ENCODE data around the gene SURF1. TPM values are rescaled to one million over a fixed set of nuclear protein-coding genes. Genes with fewer than 3 reads are reported as not detected.
"Not testable (repeated sequence)": the region's sequence is repeated elsewhere in the genome, so short reads cannot be mapped to it uniquely, and the experiment has no call there.

The SURF1 gene
- total RNA-seq, 4 donors from 2014 or later: 13.0 to 34.7 (median 24.4) TPM

DNA sequence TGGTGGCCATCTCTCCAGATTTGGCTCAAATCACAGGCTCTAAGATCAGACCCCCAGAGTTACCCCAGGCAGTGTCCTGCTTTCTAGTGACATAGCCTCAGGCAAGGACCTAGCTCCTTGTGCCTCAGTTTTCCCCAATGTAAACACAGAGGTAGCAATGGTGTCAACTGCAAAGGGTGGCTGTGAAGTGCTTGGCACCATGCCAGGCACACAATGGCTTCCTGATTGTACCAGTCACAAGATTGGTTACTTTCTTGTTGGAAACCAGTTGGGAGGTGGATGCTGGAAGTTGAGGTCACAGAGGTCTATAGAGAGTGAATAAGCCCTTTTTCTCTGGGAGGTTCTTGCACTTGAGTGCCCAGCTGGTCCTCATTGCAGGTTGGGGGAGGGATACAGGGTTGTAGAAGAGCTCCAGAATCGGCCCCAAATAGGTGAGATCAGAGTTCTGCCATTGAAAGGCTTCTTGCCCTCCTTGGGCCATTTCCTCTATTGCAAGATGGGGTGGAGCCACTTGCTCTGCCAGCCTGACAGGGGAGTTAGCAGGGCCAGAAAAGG lies 22.2 kb upstream of the SURF1 start:
- Histone ChIP-seq H3K27ac (no peak overlapping the region), H3K9me3 (no peaks in the 10 kb centered on the region), H3K4me3 (no peak overlapping the region), H3K27me3 (no peaks in the 10 kb centered on the region), H3K36me3 (no peaks in the 10 kb centered on the region), H3K4me1 (no peaks in the 10 kb centered on the region)
- no peak for DNase-seq
- no peak for TF ChIP-seq POLR2A (IDR thresholded peaks at IDR 0.05)
- TF ChIP-seq, protein P1, sequence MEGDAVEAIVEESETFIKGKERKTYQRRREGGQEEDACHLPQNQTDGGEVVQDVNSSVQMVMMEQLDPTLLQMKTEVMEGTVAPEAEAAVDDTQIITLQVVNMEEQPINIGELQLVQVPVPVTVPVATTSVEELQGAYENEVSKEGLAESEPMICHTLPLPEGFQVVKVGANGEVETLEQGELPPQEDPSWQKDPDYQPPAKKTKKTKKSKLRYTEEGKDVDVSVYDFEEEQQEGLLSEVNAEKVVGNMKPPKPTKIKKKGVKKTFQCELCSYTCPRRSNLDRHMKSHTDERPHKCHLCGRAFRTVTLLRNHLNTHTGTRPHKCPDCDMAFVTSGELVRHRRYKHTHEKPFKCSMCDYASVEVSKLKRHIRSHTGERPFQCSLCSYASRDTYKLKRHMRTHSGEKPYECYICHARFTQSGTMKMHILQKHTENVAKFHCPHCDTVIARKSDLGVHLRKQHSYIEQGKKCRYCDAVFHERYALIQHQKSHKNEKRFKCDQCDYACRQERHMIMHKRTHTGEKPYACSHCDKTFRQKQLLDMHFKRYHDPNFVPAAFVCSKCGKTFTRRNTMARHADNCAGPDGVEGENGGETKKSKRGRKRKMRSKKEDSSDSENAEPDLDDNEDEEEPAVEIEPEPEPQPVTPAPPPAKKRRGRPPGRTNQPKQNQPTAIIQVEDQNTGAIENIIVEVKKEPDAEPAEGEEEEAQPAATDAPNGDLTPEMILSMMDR (IDR thresholded peaks at IDR 0.05): no peak
- intact Hi-C loops (cut with DNase I; ENCODE audit: low total_unique reads): no loop called here

DNA sequence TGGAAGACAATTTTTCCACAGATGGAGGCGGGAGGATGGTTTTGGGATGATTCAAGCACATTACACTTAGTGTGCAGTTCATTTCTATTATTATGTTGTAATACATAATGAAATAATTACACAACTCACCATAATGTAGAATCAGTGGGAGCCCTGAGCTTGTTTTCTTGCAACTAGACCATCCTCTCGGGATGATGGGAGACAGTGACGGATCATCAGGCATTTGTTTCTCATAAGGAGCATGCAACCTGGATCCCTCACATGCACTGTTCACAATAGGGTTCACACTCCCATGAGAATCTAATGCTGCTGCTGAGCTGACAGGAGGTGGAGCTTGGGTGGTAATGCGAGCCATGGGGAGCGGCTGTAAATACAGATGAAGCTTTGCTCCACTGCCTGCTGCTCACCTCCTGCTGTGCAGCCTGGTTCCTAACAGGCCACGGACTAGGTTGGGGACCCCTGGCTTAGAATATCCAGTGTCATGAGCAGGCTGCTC lies 21.5 kb upstream of the SURF1 start:
- H3K27me3 ChIP-seq: no peaks in the 10 kb centered on the region
- DNase-seq: peak in 1 of 2 donors; percentile 44
- intact Hi-C loops (cut with DNase I; ENCODE audit: low total_unique reads): no loop called here
- H3K36me3 ChIP-seq: no peaks in the 10 kb centered on the region
- peaks cover 4 to 6% of the 10 kb centered on the region in 2 donors for H3K4me1 ChIP-seq
- H3K9me3 ChIP-seq: no peaks in the 10 kb centered on the region
- no peak overlapping the region for H3K27ac ChIP-seq
- TF ChIP-seq, protein P1 (IDR thresholded peaks at IDR 0.05): no peak
- TF ChIP-seq POLR2A (IDR thresholded peaks at IDR 0.05): no peak
- H3K4me3 ChIP-seq: no peak overlapping the region

DNA sequence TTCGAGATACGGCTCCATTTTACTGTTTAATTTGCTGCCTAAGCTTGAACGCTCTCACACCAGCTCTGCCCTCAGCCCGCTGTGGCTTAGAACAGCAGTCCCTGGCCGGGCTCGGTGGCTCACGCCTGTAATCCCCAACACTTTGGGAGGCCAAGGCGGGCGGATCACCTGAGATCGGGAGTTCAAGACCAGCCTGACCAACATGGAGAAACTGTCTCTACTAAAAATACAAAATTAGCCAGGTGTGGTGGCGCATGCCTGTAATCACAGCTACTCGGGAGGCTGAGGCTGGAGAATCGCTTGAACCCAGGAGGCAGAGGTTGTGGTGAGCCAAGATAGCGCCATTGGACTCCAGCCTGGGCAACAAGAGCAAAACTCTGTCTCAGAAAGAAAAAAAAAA lies 21.0 kb upstream of the SURF1 start:
- H3K27me3 ChIP-seq; H3K4me3 ChIP-seq; H3K36me3 ChIP-seq; H3K9me3 ChIP-seq; DNase-seq; H3K4me1 ChIP-seq; intact Hi-C loops (cut with DNase I; ENCODE audit: low total_unique reads): not testable (repeated sequence)
- H3K27ac ChIP-seq: peak overlapping the region in 1 of 2 donors; percentile 5

DNA sequence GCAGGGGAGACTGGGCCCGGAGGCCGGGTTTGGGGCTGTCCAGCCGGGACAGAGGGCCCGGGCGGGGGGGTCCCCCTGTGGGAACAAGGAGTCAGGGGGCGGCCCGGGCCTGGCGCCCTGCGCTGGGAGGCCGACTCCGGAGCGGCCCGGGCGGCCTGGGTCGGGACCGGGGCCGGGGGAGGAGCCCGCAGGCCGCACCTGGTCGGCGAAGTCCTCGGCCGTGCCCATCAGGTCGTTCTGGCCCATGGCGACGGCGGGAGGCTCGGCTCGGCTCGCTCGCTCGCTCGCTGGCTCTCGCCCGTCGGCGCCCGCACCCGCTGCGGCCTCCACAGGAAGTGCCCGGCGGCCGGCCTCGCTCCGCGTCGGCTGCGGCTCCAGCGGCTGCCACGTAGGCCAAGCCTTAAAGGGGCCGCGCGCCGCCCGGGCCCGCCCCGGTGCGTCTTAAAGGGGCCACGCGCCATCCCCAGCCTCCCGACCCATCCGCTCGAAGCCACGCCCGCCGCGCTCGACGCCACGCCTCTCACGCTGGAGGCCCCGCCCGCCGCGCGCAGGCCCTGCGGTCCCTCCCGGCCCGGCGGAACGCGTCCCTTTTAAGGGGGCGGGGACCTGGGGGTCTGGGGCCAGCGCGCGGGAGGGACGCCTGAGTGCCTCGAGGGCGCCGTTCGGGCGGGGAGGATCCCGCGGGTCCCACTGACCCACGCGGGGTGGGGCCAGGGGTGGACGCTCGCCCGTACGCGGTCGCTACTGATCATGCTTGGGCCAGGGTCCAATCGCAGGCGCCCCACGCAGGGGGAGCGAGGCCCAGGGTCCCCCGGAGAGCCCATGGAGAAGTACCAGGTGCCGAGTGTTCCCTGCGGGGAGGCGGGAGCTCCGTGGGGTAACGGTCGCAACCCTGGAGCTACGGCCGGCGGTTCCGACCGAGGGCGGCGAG lies 19.7 kb upstream of the SURF1 start, which contains the start of the genes STKLD1 and SURF4:
STKLD1 (plus strand) TSS at position 643 of the 931 bp plus-strand sequence; CDS start at position 751, 108 bp downstream.
SURF4 (minus strand) TSS at position 337 of the 931 bp plus-strand sequence; CDS start at position 246, 91 bp downstream.
- Histone ChIP-seq H3K4me1 (peaks cover 14 to 20% of the 10 kb centered on the region in 2 donors), H3K27me3 (no peaks in the 10 kb centered on the region), H3K9me3 (no peaks in the 10 kb centered on the region), H3K4me3 (peak within 1 kb of the TSS; percentile 63 to 89), H3K36me3 (no peaks in the 10 kb centered on the region), H3K27ac (peak within 1 kb of the TSS; percentile 84 to 91)
- TF ChIP-seq, protein P1 (IDR thresholded peaks at IDR 0.05): peak in 3 of 4 experiments; percentile 8 to 58 (median 50)
- peak; percentile 89 to 94 for TF ChIP-seq POLR2A (IDR thresholded peaks at IDR 0.05)
- DNase-seq: peak; percentile 94 to 97
- intact Hi-C loops (cut with DNase I; ENCODE audit: low total_unique reads): no loop called here

DNA sequence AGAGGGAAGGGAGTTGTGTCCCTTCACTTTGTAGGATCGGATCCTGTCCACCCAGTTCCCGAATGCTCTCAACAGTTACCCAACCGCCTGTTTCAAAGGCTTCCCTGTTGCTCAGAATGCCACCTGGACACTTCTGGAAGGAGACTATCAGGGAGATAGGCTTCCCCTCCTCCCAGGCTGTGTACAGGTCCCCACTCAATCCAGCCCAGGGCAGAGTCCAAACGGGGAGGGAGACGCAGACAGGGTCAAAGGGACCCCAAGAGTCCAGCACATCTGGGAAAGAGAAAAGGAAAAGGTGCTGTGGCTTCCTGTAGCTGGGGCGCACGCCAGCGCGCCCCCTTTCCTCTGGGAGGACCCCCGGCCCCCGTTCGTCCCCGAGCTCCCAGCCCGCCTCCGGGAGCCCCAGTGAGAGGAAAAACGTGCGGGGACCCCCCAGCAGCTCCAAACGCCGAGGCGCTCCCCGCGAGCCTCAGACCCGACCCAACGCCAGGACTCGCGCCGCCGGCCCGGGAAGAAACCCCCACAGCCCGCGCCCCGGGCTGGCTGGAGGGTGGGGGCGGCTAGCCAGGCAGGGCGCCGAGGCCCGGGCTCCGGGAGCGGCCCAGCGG lies 18.9 kb upstream of the SURF1 start:
- TF ChIP-seq POLR2A (IDR thresholded peaks at IDR 0.05): no peak
- TF ChIP-seq, protein P1 (IDR thresholded peaks at IDR 0.05): no peak
- H3K27ac ChIP-seq: peak overlapping the region; percentile 84 to 91
- H3K9me3 ChIP-seq: no peaks in the 10 kb centered on the region
- DNase-seq: no peak
- H3K4me1 ChIP-seq: peaks cover 14 to 28% of the 10 kb centered on the region in 2 donors
- H3K36me3 ChIP-seq: no peaks in the 10 kb centered on the region
- intact Hi-C loops (cut with DNase I; ENCODE audit: low total_unique reads): no loop called here
- peak overlapping the region; percentile 63 to 89 for H3K4me3 ChIP-seq
- no peaks in the 10 kb centered on the region for H3K27me3 ChIP-seq
